Measurements from ENCODE around the gene IL15RA. TPM values are rescaled to one million over a fixed set of nuclear protein-coding genes. Genes with fewer than 3 reads are reported as not detected.

The IL15RA gene
- total RNA-seq, 1 experiment from 2014 or later: 15.5 TPM

- H3K4me1 ChIP-seq (replicated peaks; ENCODE audit: insufficient read depth): no peaks in the 10 kb centered on the region
- POLR2A ChIA-PET (ENCODE audit: unreplicated experiment): no interaction called here
- intact Hi-C loops (cut with micrococcal nuclease; ENCODE audit: unreplicated experiment): no loop called here
- H2AFZ ChIP-seq: no peak overlapping the region
- TF ChIP-seq EZH2 (IDR thresholded peaks at IDR 0.05; ENCODE audit: low read depth) (no peak), CTCF (conservative IDR thresholded peaks at IDR 0.05) (no peak)
- H3K27ac ChIP-seq: no peak overlapping the region
- H3K79me2 ChIP-seq (ENCODE audit: low read depth): no peaks in the 10 kb centered on the region
- no TSS peak for BruUV-seq (replicated peaks)
- H3K9me3 ChIP-seq (ENCODE audit: insufficient read depth, low read depth): no peaks in the 10 kb centered on the region
- no peaks in the 10 kb centered on the region for H3F3A ChIP-seq (ENCODE audit: insufficient read depth, low read depth)
- no peak for DNase-seq
- CTCF ChIA-PET: no interaction called here
- no peak overlapping the region for H3K4me2 ChIP-seq
- H4K20me1 ChIP-seq (ENCODE audit: insufficient read depth): no peaks in the 10 kb centered on the region
- H3K4me3 ChIP-seq: no peak overlapping the region
- H3K36me3 ChIP-seq (ENCODE audit: low read depth): peaks cover 3% of the 10 kb centered on the region; the same call in 1 of the 2 replicates
- no peaks in the 10 kb centered on the region for H3K27me3 ChIP-seq (ENCODE audit: insufficient read depth, low read depth)
- H3K9me2 ChIP-seq (ENCODE audit: insufficient read depth): no peaks in the 10 kb centered on the region
Observed at GRCh38 chr10:5932345-5932744, 45.0 kb downstream of the IL15RA start.

GRCh38 chr10:5930272-5930671 is 47.1 kb downstream of the IL15RA start:
- Histone ChIP-seq H3K36me3 (ENCODE audit: low read depth) (peaks cover 3% of the 10 kb centered on the region; the same call in 1 of the 2 replicates), H3K9me3 (ENCODE audit: insufficient read depth, low read depth) (no peaks in the 10 kb centered on the region), H3K27me3 (ENCODE audit: insufficient read depth, low read depth) (no peaks in the 10 kb centered on the region), H2AFZ (no peak overlapping the region), H3K79me2 (ENCODE audit: low read depth) (no peaks in the 10 kb centered on the region), H3K4me2 (no peak overlapping the region), H3K4me3 (no peak overlapping the region), H3K9me2 (ENCODE audit: insufficient read depth) (no peaks in the 10 kb centered on the region), H3K27ac (no peak overlapping the region), H3F3A (ENCODE audit: insufficient read depth, low read depth) (no peaks in the 10 kb centered on the region), H3K4me1 (replicated peaks; ENCODE audit: insufficient read depth) (no peaks in the 10 kb centered on the region), H4K20me1 (ENCODE audit: insufficient read depth) (no peaks in the 10 kb centered on the region)
- ChIA-PET POLR2A (ENCODE audit: unreplicated experiment) (no interaction called here), CTCF (no interaction called here)
- intact Hi-C loops (cut with micrococcal nuclease; ENCODE audit: unreplicated experiment): no loop called here
- no TSS peak for BruUV-seq (replicated peaks)
- TF ChIP-seq EZH2 (IDR thresholded peaks at IDR 0.05; ENCODE audit: low read depth): no peak
- no peak for TF ChIP-seq CTCF (conservative IDR thresholded peaks at IDR 0.05)
- DNase-seq: no peak

- BruUV-seq (replicated peaks): no TSS peak
- CTCF ChIA-PET: no interaction called here
- H3K9me3 ChIP-seq (ENCODE audit: insufficient read depth, low read depth): no peaks in the 10 kb centered on the region
Observed at GRCh38 chr10:5929442-5929841, 47.9 kb downstream of the IL15RA start.

More at GRCh38 chr10:5929442-5929841, 47.9 kb downstream of the IL15RA start:
- TF ChIP-seq CTCF (conservative IDR thresholded peaks at IDR 0.05) (no peak), EZH2 (IDR thresholded peaks at IDR 0.05; ENCODE audit: low read depth) (no peak)
- H3F3A ChIP-seq (ENCODE audit: insufficient read depth, low read depth): no peaks in the 10 kb centered on the region
- no peak overlapping the region for H3K4me2 ChIP-seq
- no peak overlapping the region for H3K27ac ChIP-seq
- H4K20me1 ChIP-seq (ENCODE audit: insufficient read depth): no peaks in the 10 kb centered on the region
- DNase-seq: no peak
- no peaks in the 10 kb centered on the region for H3K9me2 ChIP-seq (ENCODE audit: insufficient read depth)
- H2AFZ ChIP-seq: no peak overlapping the region
- no peaks in the 10 kb centered on the region for H3K79me2 ChIP-seq (ENCODE audit: low read depth)
- intact Hi-C loops (cut with micrococcal nuclease; ENCODE audit: unreplicated experiment): no loop called here
- POLR2A ChIA-PET (ENCODE audit: unreplicated experiment): no interaction called here
- H3K27me3 ChIP-seq (ENCODE audit: insufficient read depth, low read depth): no peaks in the 10 kb centered on the region
- no peaks in the 10 kb centered on the region for H3K4me1 ChIP-seq (replicated peaks; ENCODE audit: insufficient read depth)
- no peak overlapping the region for H3K4me3 ChIP-seq
- peaks cover 3% of the 10 kb centered on the region; the same call in 1 of the 2 replicates for H3K36me3 ChIP-seq (ENCODE audit: low read depth)
